Subcutaneous adipose tissue (tissue), 4 donors: ENCODE measurements around the gene AKR1C3. TPM values are rescaled to one million over a fixed set of nuclear protein-coding genes. Genes with fewer than 3 reads are reported as not detected.

Experiments used
- total RNA-seq, 4 donors: library from RNA; depleted of rRNA; stranded (reverse); fragments of >200 nt; gene quantifications; one replicate each; pipeline ENCODE4 v1.1.0, GENCODE V29; 2016
- TF ChIP-seq, protein P1 (sequence below): fragments of 450-650 bp; IDR thresholded peaks from one replicate; pipeline ENCODE4 v1.5.1; 2016; ENCODE audit warnings: low read depth, mild to moderate bottlenecking, control low read depth, antibody characterized with exemption, moderate library complexity

AKR1C3 gene
- total RNA-seq, 4 donors from 2014 or later, result 124 to 226 (median 166) TPM

DNA sequence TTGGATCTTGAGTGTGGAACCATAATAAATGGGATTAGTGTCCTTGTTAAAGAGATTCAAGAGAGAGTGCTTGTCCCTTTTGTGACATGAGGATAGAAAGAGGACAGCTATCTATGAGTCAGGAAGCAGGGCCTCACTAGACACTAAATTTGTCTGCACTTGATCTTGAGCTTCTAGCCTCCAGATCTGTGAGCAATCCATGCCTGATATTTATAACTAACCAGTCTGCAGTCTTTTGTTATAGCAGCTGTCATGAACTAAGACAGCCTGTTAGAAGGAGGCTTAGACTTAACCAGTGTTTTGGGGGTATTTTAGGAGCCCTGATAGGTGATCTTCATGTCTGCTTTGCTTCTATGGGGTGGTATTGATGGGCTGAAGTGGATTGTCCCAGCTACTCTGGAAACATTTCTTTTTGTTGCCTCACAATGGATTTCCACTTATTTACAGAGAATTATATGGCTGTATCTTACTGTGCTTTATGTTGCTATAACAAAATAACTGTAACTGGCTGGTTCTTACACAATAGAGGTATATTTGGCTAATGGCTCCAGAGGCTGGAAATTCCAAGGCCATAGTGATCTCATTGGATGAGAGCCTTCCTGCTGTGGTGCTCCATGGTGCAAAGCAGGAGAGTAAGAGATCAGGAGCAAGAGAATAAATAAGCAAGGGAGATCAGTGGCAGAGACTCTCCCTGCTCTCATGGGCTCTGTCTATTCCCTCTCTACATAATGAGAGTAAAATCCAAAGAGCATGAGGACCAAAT is 23.4 kb upstream of the AKR1C3 start:
- TF ChIP-seq, protein P1, sequence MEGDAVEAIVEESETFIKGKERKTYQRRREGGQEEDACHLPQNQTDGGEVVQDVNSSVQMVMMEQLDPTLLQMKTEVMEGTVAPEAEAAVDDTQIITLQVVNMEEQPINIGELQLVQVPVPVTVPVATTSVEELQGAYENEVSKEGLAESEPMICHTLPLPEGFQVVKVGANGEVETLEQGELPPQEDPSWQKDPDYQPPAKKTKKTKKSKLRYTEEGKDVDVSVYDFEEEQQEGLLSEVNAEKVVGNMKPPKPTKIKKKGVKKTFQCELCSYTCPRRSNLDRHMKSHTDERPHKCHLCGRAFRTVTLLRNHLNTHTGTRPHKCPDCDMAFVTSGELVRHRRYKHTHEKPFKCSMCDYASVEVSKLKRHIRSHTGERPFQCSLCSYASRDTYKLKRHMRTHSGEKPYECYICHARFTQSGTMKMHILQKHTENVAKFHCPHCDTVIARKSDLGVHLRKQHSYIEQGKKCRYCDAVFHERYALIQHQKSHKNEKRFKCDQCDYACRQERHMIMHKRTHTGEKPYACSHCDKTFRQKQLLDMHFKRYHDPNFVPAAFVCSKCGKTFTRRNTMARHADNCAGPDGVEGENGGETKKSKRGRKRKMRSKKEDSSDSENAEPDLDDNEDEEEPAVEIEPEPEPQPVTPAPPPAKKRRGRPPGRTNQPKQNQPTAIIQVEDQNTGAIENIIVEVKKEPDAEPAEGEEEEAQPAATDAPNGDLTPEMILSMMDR, result no peak

DNA sequence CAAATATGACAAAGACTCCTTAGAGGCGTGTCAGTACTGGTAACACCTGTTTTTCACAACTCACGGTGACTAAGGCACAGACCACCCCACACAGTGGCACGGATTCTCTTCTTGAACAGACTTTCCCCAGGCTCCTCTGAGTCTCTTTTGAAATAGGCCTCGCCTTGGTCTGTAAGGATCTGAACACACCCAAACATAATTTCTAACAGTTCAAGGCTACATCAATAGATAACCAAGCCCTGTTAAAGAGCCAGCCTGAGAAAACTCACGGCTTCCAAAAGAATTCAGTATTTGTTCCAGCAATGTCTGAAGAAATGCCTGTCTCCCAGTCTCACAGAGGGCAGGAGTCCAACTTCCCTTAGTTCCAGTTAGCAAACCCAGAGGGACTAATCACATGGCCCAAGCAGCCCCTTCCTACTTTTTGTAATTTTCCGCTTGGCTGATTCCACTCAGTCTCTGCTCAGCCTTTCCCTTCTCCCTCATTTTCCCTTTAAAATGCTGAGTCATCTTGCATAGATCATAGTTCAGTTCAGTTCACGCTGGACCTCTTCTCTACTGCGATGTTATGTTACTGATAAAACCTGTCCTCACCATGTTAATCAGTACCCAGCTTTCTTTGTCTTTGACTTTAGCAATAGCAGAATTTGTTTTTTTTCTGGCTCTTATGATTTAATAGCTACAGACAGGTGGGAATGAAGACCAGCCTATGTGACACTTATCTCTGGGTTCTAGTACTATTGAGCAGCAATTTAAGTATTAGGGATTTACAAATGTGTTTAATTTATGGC is 22.6 kb upstream of the AKR1C3 start:
- TF ChIP-seq, protein P1, result no peak

DNA sequence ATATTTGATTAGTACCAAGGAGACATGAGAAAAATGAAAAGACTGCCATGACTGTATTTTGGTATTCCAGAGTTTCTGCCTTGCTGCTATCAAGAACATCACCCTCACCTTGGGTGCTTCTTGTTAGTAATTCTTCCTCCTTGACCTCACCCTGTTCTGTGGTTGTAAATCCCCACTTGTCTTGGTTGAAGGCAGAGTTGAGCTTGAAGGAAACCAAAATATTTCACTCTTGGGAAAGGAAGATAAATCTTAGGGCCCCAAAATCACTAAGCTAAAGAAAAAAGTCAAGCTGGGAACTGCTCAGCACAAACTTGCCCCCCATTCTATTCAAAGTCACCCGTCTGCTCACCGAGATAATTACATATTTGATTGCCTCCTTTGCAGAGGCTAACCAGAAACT is 20.6 kb upstream of the AKR1C3 start:
- TF ChIP-seq, protein P1, result no peak

DNA sequence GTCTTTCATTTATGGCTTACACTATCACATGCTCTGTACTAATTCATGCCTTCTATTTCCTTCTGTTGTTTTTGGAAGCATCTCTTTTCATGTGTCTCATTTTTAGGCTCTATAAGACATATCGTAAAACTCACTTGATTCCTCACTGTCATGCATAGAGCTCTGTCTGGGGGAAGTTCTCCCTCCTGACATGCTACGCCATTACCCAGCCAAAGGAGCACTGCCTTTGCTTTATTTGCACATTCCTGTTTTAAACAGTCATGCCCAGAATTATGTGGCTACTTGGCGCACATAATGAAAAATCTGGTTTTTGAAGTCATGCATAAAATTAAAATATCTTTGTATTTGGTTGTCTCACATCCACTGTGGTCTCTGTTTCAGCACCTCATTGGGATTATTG is 17.6 kb upstream of the AKR1C3 start:
- TF ChIP-seq, protein P1, result no peak

DNA sequence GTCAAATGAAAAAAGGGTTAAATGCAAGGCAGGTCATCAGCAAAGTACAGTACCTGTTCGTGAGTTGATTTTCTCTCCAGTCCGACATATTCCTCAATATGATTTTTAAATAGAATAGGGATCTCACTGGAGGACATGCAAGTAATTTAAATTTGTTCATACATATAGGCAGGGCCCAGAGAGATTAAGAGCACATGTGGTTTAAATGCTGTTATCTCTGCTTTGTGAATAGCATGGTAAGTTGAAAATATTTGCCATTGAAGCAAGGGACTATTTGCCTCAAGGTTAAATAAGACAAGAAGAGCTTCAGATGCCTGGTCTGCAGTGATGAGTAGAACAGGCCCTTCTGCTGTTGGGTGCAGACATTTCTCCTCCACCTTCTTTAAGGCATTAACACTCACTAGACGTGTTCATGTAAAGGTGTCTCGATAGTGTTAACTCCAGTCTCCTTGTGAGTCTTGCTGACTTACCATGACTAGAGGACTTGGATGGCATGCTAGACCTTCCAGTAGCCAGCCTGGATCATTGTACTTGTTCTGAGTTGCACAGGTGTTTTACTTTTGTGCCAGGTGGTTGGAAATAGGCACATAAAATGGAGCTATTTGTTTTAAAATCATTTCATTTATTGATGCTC is 15.6 kb upstream of the AKR1C3 start:
- TF ChIP-seq, protein P1, result no peak

DNA sequence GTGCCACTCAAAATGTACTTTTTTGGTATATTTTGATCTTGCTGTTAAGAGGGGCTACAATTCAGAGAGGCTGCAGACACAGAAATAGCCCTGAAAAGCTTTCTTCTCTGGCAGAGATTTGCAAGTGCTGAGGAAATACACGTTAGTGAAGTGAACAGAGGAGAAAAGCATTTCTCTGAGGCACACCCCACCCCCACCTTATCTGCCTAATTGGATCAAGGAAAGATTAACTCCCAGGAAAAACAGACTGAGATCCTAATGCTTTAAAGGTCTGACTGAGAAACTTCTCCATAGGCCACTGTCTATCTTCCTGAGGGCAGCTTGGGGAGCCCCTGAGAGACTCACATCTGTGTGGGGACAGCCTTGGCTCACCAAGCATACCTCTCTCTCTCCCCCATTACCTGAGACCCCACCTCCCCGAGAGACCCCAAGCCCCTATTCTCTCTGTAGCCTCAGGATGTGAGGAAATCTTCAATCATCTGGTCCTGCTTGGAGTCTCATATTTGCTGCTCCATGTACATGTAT is 14.8 kb upstream of the AKR1C3 start:
- TF ChIP-seq, protein P1, result no peak

DNA sequence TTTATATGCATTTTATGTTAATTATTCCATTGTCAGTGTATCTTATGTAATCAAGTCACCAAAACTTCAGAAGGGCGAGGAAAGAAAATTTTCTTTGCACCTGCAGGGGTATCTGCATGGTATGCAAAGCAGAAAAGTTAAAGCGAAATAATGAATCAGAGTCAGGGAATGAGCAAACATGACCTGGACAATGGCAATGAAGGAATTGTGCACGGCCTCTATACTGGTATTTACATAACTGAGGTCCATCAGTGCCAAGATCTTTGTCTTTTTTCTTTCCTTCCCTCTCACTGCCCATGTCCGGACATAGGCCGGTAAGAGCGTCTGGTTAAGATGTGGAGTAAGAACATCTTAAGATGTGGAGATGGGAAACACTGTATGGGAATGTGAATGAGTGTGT is 14.4 kb upstream of the AKR1C3 start:
- TF ChIP-seq, protein P1, result no peak
